ENCODE measurements around the gene CHEK1.

CHEK1 gene

DNA sequence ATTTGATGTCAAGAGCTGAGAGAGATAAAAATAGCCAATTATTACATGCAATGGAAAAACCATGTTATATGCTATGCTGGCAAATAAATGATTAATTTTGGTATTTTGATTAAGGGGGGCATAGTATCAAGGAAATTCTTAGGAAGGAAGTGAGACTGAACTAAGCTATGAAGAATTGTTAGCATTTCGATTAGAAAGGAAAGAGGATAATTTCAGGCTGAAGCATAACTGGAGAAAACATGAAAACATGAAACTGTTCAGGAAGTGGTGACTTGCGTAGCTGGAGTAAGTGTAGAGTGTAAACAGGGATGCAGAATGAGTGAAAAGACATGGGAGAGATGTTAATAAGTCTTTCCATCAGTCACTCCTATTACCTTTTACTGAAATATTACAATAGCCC lies 49.2 kb downstream of the CHEK1 start:
- Histone ChIP-seq H3K36me3 (ENCODE audit: insufficient read depth, low read length) (no peaks in the 10 kb centered on the region), H3K4me3 (ENCODE audit: low read depth in 1 of 2, low read length in 2 of 2) (no peak overlapping the region), H3K4me1 (ENCODE audit: insufficient read depth, low read length) (no peaks in the 10 kb centered on the region), H3K27me3 (ENCODE audit: control insufficient read depth in 1 of 2, insufficient read depth in 2 of 2, low read length in 2 of 2) (no peaks in the 10 kb centered on the region), H3K9ac (ENCODE audit: low read length) (no peak overlapping the region), H3K27ac (ENCODE audit: low read depth, low read length) (no peak overlapping the region), H3K9me3 (ENCODE audit: low read length) (no peaks in the 10 kb centered on the region)

DNA sequence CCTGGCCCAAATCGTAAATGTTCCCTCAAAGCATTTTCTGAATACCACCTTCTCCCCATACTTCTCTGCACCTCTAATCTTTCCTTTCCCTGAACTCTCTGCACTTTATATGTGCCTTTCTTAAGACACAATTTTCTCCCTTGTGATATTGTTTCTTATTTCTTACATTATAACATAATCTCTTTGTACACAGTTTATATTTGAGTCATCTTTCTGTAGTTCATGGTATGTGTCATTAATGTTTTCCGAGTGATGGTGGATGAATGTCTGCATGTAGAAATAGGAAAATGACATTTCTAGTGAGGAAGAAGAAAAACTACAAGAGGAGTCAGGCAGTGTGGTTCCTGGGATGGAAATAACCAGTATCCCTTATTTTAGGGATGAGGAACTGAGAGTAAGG lies 50.2 kb downstream of the CHEK1 start:
- Histone ChIP-seq H3K27ac (ENCODE audit: low read depth, low read length) (no peak overlapping the region), H3K27me3 (ENCODE audit: control insufficient read depth in 1 of 2, insufficient read depth in 2 of 2, low read length in 2 of 2) (no peaks in the 10 kb centered on the region), H3K36me3 (ENCODE audit: insufficient read depth, low read length) (no peaks in the 10 kb centered on the region), H3K4me1 (ENCODE audit: insufficient read depth, low read length) (no peaks in the 10 kb centered on the region), H3K4me3 (ENCODE audit: low read depth in 1 of 2, low read length in 2 of 2) (no peak overlapping the region), H3K9me3 (ENCODE audit: low read length) (no peaks in the 10 kb centered on the region), H3K9ac (ENCODE audit: low read length) (no peak overlapping the region)

DNA sequence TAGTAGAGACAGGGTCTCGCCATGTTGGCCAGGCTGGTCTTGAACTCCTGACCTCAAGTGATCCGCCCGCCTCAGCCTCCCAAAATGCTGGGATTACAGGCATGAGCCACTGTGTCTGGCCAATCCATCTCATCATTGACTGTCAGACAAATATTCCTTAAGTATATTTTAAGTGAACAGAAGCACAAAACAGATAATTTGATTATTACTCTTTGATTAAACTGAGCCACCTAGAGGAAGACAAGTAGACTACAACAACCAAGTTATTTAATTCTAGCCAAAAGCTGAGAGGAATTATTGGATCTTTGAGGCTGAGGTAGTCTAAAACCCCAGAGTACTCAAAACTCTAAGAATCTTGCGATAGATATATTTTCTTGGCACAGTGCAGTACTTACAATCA lies 54.4 kb downstream of the CHEK1 start:
- H3K36me3 ChIP-seq (ENCODE audit: insufficient read depth, low read length) = no peaks in the 10 kb centered on the region
- no peak overlapping the region for H3K9ac ChIP-seq (ENCODE audit: low read length)
- H3K9me3 ChIP-seq (ENCODE audit: low read length) = no peaks in the 10 kb centered on the region
- H3K4me1 ChIP-seq (ENCODE audit: insufficient read depth, low read length) = no peaks in the 10 kb centered on the region
- no peak overlapping the region for H3K4me3 ChIP-seq (ENCODE audit: low read depth in 1 of 2, low read length in 2 of 2)
- no peak overlapping the region for H3K27ac ChIP-seq (ENCODE audit: low read depth, low read length)
- H3K27me3 ChIP-seq (ENCODE audit: control insufficient read depth in 1 of 2, insufficient read depth in 2 of 2, low read length in 2 of 2) = no peaks in the 10 kb centered on the region

DNA sequence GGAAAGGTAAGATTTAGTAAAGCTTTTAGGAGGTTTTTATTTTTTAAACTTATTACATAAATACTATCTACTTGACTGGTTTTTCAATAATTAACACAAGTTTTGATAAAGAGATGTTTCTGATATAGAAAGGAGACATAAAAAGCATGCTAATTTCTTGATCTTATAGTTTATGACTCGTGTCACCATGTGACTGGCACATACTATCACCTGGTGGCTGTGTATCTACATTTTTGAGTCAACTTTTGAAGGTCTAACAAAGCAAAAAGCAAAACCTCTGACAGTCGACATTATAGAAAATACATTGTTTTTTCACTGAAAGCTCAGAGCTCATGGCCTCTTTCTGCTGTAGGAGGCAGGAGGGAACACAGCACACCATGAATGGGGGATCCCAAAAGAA lies 54.9 kb downstream of the CHEK1 start:
- Histone ChIP-seq H3K27ac (ENCODE audit: low read depth, low read length) (no peak overlapping the region), H3K27me3 (ENCODE audit: control insufficient read depth in 1 of 2, insufficient read depth in 2 of 2, low read length in 2 of 2) (no peaks in the 10 kb centered on the region), H3K9ac (ENCODE audit: low read length) (no peak overlapping the region), H3K9me3 (ENCODE audit: low read length) (no peaks in the 10 kb centered on the region), H3K36me3 (ENCODE audit: insufficient read depth, low read length) (no peaks in the 10 kb centered on the region), H3K4me3 (ENCODE audit: low read depth in 1 of 2, low read length in 2 of 2) (no peak overlapping the region), H3K4me1 (ENCODE audit: insufficient read depth, low read length) (no peaks in the 10 kb centered on the region)

DNA sequence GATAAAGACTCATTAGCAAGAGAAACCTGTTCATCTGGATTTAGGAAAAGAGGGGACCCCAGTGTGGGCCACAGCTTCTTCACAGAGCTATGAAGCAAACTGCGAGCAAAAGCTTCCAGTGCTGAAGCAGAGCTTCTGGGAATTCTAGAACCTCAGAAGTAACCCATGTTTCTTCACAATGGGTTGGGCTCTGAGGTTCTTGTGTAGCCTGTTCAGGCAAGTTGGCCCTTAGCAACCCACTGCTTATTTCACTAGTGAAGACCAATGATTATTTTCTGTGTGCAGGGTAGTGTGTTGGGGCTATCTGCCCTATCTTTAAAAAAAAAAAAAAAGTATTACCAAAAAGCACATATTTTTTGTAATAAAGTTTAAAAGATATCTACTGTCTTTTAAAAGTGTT lies 55.8 kb downstream of the CHEK1 start, which contains the start of gene ACRV1:
ACRV1 (minus strand) TSS at position 101 of the 400 bp plus-strand sequence; CDS start at position 34, 67 bp downstream.
- Histone ChIP-seq H3K27ac (ENCODE audit: low read depth, low read length) (no peak within 1 kb of the TSS), H3K36me3 (ENCODE audit: insufficient read depth, low read length) (no peaks in the 10 kb centered on the region), H3K9me3 (ENCODE audit: low read length) (no peaks in the 10 kb centered on the region), H3K4me3 (ENCODE audit: low read depth in 1 of 2, low read length in 2 of 2) (no peak within 1 kb of the TSS), H3K27me3 (ENCODE audit: control insufficient read depth in 1 of 2, insufficient read depth in 2 of 2, low read length in 2 of 2) (no peaks in the 10 kb centered on the region), H3K4me1 (ENCODE audit: insufficient read depth, low read length) (no peaks in the 10 kb centered on the region), H3K9ac (ENCODE audit: low read length) (no peak within 1 kb of the TSS)

DNA sequence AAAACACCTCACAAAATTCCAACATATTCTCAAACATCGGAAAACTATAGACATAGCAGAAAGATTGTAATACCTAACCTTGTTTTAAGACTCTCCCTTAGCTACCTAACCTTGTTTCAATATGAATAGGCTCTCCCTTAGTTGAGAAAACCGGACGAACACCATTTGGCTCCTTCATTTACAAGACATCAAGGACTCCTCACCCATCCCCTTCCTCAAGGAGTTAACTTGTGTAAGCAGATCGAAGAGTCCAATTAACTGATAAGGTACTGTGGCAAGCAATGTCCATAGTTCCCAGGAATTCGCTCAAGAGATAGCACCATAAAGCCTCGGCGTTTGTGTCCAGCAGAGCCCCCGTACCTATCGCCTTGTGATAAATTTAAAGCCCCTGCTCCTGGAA lies 60.3 kb downstream of the CHEK1 start:
- Histone ChIP-seq H3K4me3 (ENCODE audit: low read depth in 1 of 2, low read length in 2 of 2) (no peak overlapping the region), H3K4me1 (ENCODE audit: insufficient read depth, low read length) (no peaks in the 10 kb centered on the region), H3K9ac (ENCODE audit: low read length) (no peak overlapping the region), H3K27ac (ENCODE audit: low read depth, low read length) (no peak overlapping the region), H3K36me3 (ENCODE audit: insufficient read depth, low read length) (no peaks in the 10 kb centered on the region), H3K27me3 (ENCODE audit: control insufficient read depth in 1 of 2, insufficient read depth in 2 of 2, low read length in 2 of 2) (no peaks in the 10 kb centered on the region), H3K9me3 (ENCODE audit: low read length) (no peaks in the 10 kb centered on the region)

DNA sequence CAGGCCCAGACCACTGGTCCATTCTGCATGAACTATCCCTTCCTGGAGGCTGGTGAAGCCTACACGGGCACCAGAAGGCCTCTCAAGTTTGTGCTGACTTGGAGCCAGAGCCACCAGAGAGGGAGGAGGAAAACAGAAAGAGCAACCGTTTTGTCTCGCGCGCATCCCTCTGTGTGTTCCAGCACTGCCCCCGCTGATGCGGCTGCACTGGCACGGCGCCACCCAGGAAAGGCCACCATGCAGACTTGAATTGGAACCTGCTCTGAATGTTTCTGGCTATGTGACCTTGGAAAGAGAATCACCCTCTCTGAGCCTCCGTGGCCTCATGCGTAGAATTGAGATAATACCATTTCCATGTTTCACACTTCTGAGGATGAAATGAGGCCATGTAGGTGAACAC lies 63.1 kb downstream of the CHEK1 start:
- no peaks in the 10 kb centered on the region for H3K36me3 ChIP-seq (ENCODE audit: insufficient read depth, low read length)
- H3K9me3 ChIP-seq (ENCODE audit: low read length) = no peaks in the 10 kb centered on the region
- no peaks in the 10 kb centered on the region for H3K27me3 ChIP-seq (ENCODE audit: control insufficient read depth in 1 of 2, insufficient read depth in 2 of 2, low read length in 2 of 2)
- no peak overlapping the region for H3K9ac ChIP-seq (ENCODE audit: low read length)
- H3K4me3 ChIP-seq (ENCODE audit: low read depth in 1 of 2, low read length in 2 of 2) = no peak overlapping the region
- no peaks in the 10 kb centered on the region for H3K4me1 ChIP-seq (ENCODE audit: insufficient read depth, low read length)
- H3K27ac ChIP-seq (ENCODE audit: low read depth, low read length) = no peak overlapping the region

DNA sequence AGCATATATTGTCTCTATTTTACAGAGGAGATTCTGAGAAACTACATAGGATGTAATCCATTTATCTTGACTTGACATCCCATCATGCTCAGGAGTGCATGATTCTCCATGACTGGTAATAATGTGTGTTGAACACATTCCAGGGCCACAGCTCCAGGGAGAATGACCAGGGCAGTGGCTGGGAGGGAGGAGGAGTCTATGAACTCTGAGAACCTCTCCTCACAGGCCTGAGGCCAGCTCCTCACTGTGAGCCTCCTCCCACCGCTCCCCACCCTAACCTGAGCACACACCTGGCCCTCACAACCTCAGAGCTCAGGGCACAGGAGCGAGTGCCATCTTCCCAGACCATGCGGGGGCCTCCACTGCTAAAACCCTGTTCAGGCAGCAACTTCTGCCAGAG lies 63.7 kb downstream of the CHEK1 start:
- Histone ChIP-seq H3K4me1 (ENCODE audit: insufficient read depth, low read length) (no peaks in the 10 kb centered on the region), H3K9me3 (ENCODE audit: low read length) (no peaks in the 10 kb centered on the region), H3K9ac (ENCODE audit: low read length) (no peak overlapping the region), H3K27me3 (ENCODE audit: control insufficient read depth in 1 of 2, insufficient read depth in 2 of 2, low read length in 2 of 2) (no peaks in the 10 kb centered on the region), H3K36me3 (ENCODE audit: insufficient read depth, low read length) (no peaks in the 10 kb centered on the region), H3K27ac (ENCODE audit: low read depth, low read length) (no peak overlapping the region), H3K4me3 (ENCODE audit: low read depth in 1 of 2, low read length in 2 of 2) (no peak overlapping the region)

DNA sequence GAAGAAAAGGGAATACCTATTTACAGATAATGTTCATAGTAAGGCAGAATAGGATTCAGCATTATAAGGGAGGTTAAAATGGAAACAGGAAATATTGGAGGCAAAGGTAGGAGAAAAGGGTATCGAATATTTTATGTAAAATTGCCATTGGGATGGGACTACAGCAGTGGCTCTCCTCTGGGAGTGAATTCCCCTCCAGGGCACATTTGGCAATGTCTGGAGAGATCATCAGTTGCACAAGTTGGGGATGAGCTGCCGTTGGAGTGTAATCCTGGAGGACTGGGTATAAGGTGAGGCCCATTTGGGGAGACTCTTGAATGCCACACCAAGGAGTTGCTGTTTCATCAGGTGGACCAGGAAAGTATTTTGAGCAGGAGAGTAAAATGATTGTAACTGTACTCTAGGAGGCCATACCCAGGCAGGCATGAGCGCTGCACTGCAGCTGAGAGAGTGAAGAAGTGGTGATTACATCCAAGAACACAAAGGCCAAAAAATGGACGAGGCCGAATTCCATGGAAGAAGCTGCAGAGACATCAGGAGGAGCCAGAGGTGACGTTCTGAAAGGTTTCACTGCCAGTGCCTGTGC lies 64.4 kb downstream of the CHEK1 start:
- no peaks in the 10 kb centered on the region for H3K36me3 ChIP-seq (ENCODE audit: insufficient read depth, low read length)
- H3K9ac ChIP-seq (ENCODE audit: low read length) = no peak overlapping the region
- H3K4me3 ChIP-seq (ENCODE audit: low read depth in 1 of 2, low read length in 2 of 2) = no peak overlapping the region
- H3K4me1 ChIP-seq (ENCODE audit: insufficient read depth, low read length) = no peaks in the 10 kb centered on the region
- H3K27ac ChIP-seq (ENCODE audit: low read depth, low read length) = no peak overlapping the region
- H3K27me3 ChIP-seq (ENCODE audit: control insufficient read depth in 1 of 2, insufficient read depth in 2 of 2, low read length in 2 of 2) = no peaks in the 10 kb centered on the region
- no peaks in the 10 kb centered on the region for H3K9me3 ChIP-seq (ENCODE audit: low read length)

DNA sequence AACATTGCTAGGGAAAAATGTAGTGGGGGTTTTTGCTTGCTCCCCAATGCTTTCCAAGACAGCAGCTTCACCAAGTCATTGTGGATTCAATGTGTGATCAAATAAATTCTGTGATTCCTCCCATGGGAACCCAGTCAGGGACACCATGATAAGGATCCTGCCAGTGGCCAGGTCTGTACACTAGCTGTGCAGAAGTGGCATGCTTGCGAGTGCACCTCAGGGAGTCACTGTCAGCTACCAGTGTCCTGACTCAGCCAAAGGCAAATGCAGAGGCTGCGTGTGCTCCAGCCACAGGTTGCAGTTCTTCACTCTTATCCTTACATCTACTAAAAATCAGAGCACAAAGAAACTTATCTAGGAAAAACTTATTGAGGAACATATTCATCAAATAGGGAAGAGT lies 65.0 kb downstream of the CHEK1 start:
- H3K9ac ChIP-seq (ENCODE audit: low read length) = no peak overlapping the region
- H3K9me3 ChIP-seq (ENCODE audit: low read length) = no peaks in the 10 kb centered on the region
- no peak overlapping the region for H3K27ac ChIP-seq (ENCODE audit: low read depth, low read length)
- no peak overlapping the region for H3K4me3 ChIP-seq (ENCODE audit: low read depth in 1 of 2, low read length in 2 of 2)
- no peaks in the 10 kb centered on the region for H3K36me3 ChIP-seq (ENCODE audit: insufficient read depth, low read length)
- H3K27me3 ChIP-seq (ENCODE audit: control insufficient read depth in 1 of 2, insufficient read depth in 2 of 2, low read length in 2 of 2) = no peaks in the 10 kb centered on the region
- H3K4me1 ChIP-seq (ENCODE audit: insufficient read depth, low read length) = no peaks in the 10 kb centered on the region

DNA sequence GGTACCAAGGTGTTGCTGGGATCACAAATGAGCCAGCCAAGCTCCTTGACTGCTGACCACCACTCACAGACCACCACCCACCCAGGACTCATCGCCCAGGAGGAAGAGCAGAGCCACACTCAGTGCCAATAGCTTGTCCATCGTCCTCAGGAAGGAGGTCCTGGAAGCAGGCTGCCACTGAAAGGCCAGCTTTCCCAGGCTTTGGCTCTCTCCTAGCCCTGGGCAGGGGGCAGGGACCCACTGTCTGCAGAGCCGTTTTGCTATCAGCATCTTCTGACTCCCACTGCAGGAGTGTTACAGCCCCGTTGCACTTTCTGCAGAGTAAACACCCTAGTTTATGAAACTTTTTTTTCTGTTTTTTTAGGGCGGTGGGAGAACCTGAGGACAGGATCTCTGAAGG lies 67.9 kb downstream of the CHEK1 start:
- no peaks in the 10 kb centered on the region for H3K36me3 ChIP-seq (ENCODE audit: insufficient read depth, low read length)
- H3K9me3 ChIP-seq (ENCODE audit: low read length) = no peaks in the 10 kb centered on the region
- H3K9ac ChIP-seq (ENCODE audit: low read length) = no peak overlapping the region
- H3K4me3 ChIP-seq (ENCODE audit: low read depth in 1 of 2, low read length in 2 of 2) = no peak overlapping the region
- H3K4me1 ChIP-seq (ENCODE audit: insufficient read depth, low read length) = no peaks in the 10 kb centered on the region
- no peaks in the 10 kb centered on the region for H3K27me3 ChIP-seq (ENCODE audit: control insufficient read depth in 1 of 2, insufficient read depth in 2 of 2, low read length in 2 of 2)
- no peak overlapping the region for H3K27ac ChIP-seq (ENCODE audit: low read depth, low read length)

DNA sequence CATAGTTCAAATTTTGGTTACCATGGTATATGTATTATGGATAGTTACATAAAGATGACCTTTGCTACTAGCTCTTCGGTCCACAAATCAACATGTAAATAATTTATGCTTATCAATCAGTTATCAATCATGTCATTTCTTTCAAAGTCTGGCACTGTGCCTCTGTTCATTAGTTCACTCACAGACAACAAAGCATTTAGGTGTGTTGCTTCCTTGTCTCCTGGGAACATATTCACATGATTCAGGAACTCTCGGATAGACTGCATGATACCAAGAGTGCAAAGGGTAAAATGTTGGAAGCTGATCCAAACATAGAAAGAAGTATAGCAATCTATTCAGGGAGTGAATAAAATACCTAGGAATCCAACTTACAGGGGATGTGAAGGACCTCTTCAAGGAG lies 70.0 kb downstream of the CHEK1 start:
- Histone ChIP-seq H3K27ac (ENCODE audit: low read depth, low read length) (no peak overlapping the region), H3K4me3 (ENCODE audit: low read depth in 1 of 2, low read length in 2 of 2) (no peak overlapping the region), H3K36me3 (ENCODE audit: insufficient read depth, low read length) (no peaks in the 10 kb centered on the region), H3K27me3 (ENCODE audit: control insufficient read depth in 1 of 2, insufficient read depth in 2 of 2, low read length in 2 of 2) (no peaks in the 10 kb centered on the region), H3K4me1 (ENCODE audit: insufficient read depth, low read length) (no peaks in the 10 kb centered on the region), H3K9me3 (ENCODE audit: low read length) (no peaks in the 10 kb centered on the region), H3K9ac (ENCODE audit: low read length) (no peak overlapping the region)
